ES-I3 (cell line): Measurements from ENCODE around the gene IKBKG.

Experiments used
- H3K36me3 ChIP-seq: 2 replicates; pipeline ENCODE4 v1.6.1; 2013; ENCODE audit warnings: mild to moderate bottlenecking, low read length, control low read depth, moderate library complexity; ENCODE audit not compliant: insufficient read depth
- H3K4me1 ChIP-seq: 2 replicates; pipeline ENCODE4 v1.6.1; 2013; ENCODE audit warnings: mild to moderate bottlenecking, control low read depth, low read length; ENCODE audit not compliant: insufficient read depth
- H3K9ac ChIP-seq: 2 replicates; pipeline ENCODE4 v1.6.1; 2013; ENCODE audit warnings: low read depth, mild to moderate bottlenecking, low read length, moderate library complexity
- H3K9me3 ChIP-seq: 2 replicates; pipeline ENCODE4 v1.6.1; 2013; ENCODE audit warnings: mild to moderate bottlenecking, low read length, moderate library complexity; ENCODE audit not compliant: control insufficient read depth, insufficient read depth

IKBKG gene

GRCh38 chrX:154515966-154516655 is 31.3 kb upstream of the IKBKG start, which contains the start of gene FAM3A:
Gene FAM3A (minus strand): TSS chrX:154516232. CDS start chrX:154515772, 460 bp downstream.
- Histone ChIP-seq H3K4me1 (peaks cover 5% of the 10 kb centered on the region; the same call in 1 of the 2 replicates), H3K36me3 (no peaks in the 10 kb centered on the region), H3K9ac (peak within 1 kb of the TSS; percentile 69), H3K9me3 (no peaks in the 10 kb centered on the region)

GRCh38 chrX:154516656-154517100 is 30.7 kb upstream of the IKBKG start:
- Histone ChIP-seq H3K36me3 (no peaks in the 10 kb centered on the region), H3K9me3 (no peaks in the 10 kb centered on the region), H3K9ac (peak overlapping the region; percentile 67; the same call in 1 of the 2 replicates)

GRCh38 chrX:154517101-154517781 is 30.2 kb upstream of the IKBKG start:
- H3K9ac ChIP-seq, result peak overlapping the region; percentile 67; the same call in 1 of the 2 replicates
- no peaks in the 10 kb centered on the region for H3K36me3 ChIP-seq
- H3K9me3 ChIP-seq, result no peaks in the 10 kb centered on the region
- H3K4me1 ChIP-seq, result peaks cover 5% of the 10 kb centered on the region; the same call in 1 of the 2 replicates

More at GRCh38 chrX:154516656-154517100, 30.7 kb upstream of the IKBKG start:
- H3K4me1 ChIP-seq, result peaks cover 5% of the 10 kb centered on the region; the same call in 1 of the 2 replicates

GRCh38 chrX:154519389-154519788 is 28.0 kb upstream of the IKBKG start:
- H3K9ac ChIP-seq, result no peak overlapping the region
- peaks cover 5% of the 10 kb centered on the region; the same call in 1 of the 2 replicates for H3K4me1 ChIP-seq
- H3K36me3 ChIP-seq, result no peaks in the 10 kb centered on the region
- no peaks in the 10 kb centered on the region for H3K9me3 ChIP-seq

- Histone ChIP-seq H3K9ac (no peak overlapping the region), H3K36me3 (no peaks in the 10 kb centered on the region), H3K4me1 (peaks cover 5% of the 10 kb centered on the region; the same call in 1 of the 2 replicates), H3K9me3 (no peaks in the 10 kb centered on the region)
Measured at GRCh38 chrX:154525606-154526490, 21.6 kb upstream of the IKBKG start.

- Histone ChIP-seq H3K36me3 (no peaks in the 10 kb centered on the region), H3K9me3 (no peaks in the 10 kb centered on the region), H3K9ac (peak overlapping the region; percentile 57), H3K4me1 (peaks cover 11% of the 10 kb centered on the region; the same call in 1 of the 2 replicates)
Measured at GRCh38 chrX:154526901-154527675, 20.3 kb upstream of the IKBKG start.

- Histone ChIP-seq H3K4me1 (peaks cover 11% of the 10 kb centered on the region; the same call in 1 of the 2 replicates), H3K36me3 (no peaks in the 10 kb centered on the region; the same call in 1 of the 2 replicates), H3K9me3 (no peaks in the 10 kb centered on the region), H3K9ac (no peak overlapping the region)
Measured at GRCh38 chrX:154529206-154529612, 18.2 kb upstream of the IKBKG start.

- Histone ChIP-seq H3K9me3 (no peaks in the 10 kb centered on the region), H3K4me1 (peaks cover 11% of the 10 kb centered on the region; the same call in 1 of the 2 replicates), H3K36me3 (no peaks in the 10 kb centered on the region; the same call in 1 of the 2 replicates), H3K9ac (no peak overlapping the region)
Measured at GRCh38 chrX:154530286-154530685, 17.1 kb upstream of the IKBKG start.

GRCh38 chrX:154531626-154532025 is 15.8 kb upstream of the IKBKG start:
- peaks cover 11% of the 10 kb centered on the region; the same call in 1 of the 2 replicates for H3K4me1 ChIP-seq
- H3K9me3 ChIP-seq, result no peaks in the 10 kb centered on the region
- H3K9ac ChIP-seq, result no peak overlapping the region
- no peaks in the 10 kb centered on the region; the same call in 1 of the 2 replicates for H3K36me3 ChIP-seq

GRCh38 chrX:154532690-154533089 is 14.7 kb upstream of the IKBKG start:
- Histone ChIP-seq H3K4me1 (peaks cover 7% of the 10 kb centered on the region; the same call in 1 of the 2 replicates), H3K9ac (no peak overlapping the region), H3K9me3 (no peaks in the 10 kb centered on the region), H3K36me3 (no peaks in the 10 kb centered on the region; the same call in 1 of the 2 replicates)

- H3K4me1 ChIP-seq, result peaks cover 7% of the 10 kb centered on the region; the same call in 1 of the 2 replicates
- H3K9ac ChIP-seq, result no peak overlapping the region
- H3K9me3 ChIP-seq, result no peaks in the 10 kb centered on the region
- H3K36me3 ChIP-seq, result no peaks in the 10 kb centered on the region; the same call in 1 of the 2 replicates
Measured at GRCh38 chrX:154534526-154535322, 12.7 kb upstream of the IKBKG start.

- H3K36me3 ChIP-seq, result no peaks in the 10 kb centered on the region; the same call in 1 of the 2 replicates
- H3K9me3 ChIP-seq, result no peaks in the 10 kb centered on the region
- H3K4me1 ChIP-seq, result peaks cover 6% of the 10 kb centered on the region; the same call in 1 of the 2 replicates
- no peak overlapping the region for H3K9ac ChIP-seq
Measured at GRCh38 chrX:154535892-154536291, 11.5 kb upstream of the IKBKG start.
